GM08714 (cell line): ENCODE measurements around the gene MRPL46.

ENCODE experiments used
- H3K4me3 ChIP-seq: fragments of 200-500 bp; sonication (Bioruptor generic); 2 replicates; pipeline ENCODE4 v1.5.1; 2014; ENCODE audit warnings: mild to moderate bottlenecking, low read length, inconsistent platforms
- ZNF274 ChIP-seq: IDR thresholded peaks from 2 replicates; pipeline ENCODE4 v1.6.1; 2012; ENCODE audit warnings: mild to moderate bottlenecking, low read depth, low read length

Gene MRPL46

DNA sequence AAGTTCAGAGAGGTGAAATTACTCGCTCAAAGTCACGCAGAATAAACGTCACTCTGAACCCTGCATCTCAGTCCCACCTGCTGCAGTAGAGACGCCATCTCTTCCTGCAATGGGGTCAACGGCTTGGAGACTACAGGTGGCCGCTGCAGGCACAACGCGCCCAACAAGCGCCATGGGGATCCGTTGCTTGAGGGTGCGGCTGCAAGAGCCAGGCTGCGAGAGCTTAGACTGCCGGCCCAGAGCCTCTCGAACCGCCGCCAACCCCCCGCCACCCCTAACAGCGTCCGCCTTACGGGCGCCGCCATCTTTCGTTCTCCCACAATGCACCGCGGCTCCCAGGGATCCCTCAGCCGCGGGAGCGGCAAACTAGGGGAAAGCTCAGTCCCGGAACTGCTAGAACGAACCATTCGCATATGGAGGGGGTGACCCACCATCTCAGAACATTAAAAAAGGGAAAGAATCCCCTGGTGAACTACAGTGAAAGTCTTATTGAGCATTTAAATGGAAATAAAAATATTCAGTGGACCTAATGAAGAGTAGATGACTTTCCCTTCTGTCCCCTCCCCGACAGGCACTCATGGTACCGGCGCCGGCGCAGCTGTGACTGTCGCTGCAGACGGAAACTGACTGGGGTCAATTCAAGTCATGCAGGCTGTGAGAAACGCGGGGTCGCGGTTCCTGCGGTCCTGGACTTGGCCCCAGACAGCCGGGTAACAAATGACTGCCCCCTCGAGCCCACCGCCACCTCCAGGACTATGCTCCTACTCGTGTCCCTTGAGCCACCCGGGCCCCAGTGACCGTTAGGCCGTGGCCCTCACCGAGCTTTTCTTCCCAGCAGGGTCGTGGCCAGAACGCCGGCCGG lies at the start of gene MRPL46, which contains the start of gene MRPS11:
Gene MRPL46 (minus strand): TSS at position 316 of the 862 bp plus-strand sequence. CDS start 11 bp downstream, at position 305.
Gene MRPS11 (plus strand): TSS at position 636 of the 862 bp plus-strand sequence. CDS start 10 bp downstream, at position 646.
- peak within 1 kb of the TSS; percentile 91 for H3K4me3 ChIP-seq
- no peak for TF ChIP-seq ZNF274

DNA sequence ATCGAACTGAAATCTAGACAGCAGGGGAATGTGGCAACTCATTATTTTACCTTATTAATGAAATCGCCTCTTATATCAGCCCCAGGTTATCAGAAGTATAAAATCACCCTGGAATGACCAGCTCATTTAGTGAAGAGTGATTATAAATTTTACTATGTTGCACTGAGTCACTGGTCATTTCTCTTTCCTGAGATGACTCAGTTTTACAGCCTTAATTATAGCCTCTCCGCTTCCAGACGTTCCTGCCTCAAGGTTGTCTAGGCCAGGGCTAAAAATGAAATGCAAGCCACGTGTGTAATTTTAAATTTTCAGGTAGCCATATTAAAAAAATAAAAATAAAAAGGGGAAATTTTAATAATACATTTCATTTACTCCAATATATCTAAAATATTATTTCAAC lies 46.0 kb upstream of the MRPL46 start:
- H3K4me3 ChIP-seq: no peak overlapping the region
- no peak for TF ChIP-seq ZNF274

DNA sequence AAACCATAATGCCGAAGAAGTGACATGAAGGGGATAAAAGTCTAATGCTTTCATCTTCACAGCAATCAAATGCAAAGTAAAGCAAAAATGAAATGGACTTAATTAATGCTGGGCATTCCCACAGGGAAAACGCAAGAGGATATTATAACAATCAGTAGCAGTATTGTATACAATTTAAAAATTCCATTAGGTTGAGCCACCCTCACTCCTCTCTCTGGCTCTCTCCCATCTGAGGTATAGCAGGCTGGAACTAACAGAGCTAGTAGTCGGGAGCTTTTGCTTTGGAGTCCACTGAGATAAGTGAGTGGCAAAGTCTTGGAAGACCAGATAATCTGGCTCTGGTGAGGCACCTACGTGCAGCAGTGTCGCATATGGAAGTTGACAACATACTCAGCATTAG lies 45.4 kb upstream of the MRPL46 start:
- H3K4me3 ChIP-seq: no peak overlapping the region
- TF ChIP-seq ZNF274: no peak

DNA sequence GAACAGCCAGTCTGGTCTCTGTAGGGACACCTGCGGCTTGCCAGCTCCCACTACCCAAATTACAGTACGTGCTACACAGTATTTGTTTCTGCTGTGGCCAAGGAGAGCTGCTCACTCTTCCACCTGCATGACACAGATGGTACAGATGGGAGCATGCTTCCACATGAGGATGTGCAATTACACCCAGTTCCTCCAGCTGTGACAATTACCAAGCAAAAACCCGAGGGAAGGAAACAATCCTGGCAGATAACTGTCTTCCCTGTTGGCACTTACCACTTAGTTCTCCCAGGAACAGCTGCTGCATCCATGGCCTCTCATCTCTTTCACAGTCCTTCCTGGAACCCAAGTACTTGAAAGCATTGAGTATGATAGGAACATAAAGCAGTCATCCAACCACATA lies 44.9 kb upstream of the MRPL46 start:
- H3K4me3 ChIP-seq: no peak overlapping the region
- no peak for TF ChIP-seq ZNF274

DNA sequence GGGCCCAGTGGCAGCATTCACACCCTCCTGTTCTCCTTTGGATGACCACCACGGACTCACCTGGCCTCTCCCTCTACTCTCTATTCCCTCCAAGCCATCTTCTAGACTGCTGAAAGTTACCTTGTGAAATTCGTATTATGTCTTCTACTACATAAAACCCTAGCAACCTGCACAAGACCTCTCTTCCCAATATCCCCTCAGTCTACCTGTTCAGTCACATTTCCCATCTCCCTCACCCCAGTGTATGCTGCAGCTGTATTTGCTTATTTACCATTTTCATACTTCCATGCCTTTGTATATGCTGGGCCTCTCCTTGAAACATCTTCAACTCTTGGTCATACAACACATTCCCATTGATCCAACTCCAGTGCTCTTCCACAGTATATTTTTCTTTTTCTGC lies 44.0 kb upstream of the MRPL46 start:
- no peak overlapping the region for H3K4me3 ChIP-seq
- TF ChIP-seq ZNF274: no peak

DNA sequence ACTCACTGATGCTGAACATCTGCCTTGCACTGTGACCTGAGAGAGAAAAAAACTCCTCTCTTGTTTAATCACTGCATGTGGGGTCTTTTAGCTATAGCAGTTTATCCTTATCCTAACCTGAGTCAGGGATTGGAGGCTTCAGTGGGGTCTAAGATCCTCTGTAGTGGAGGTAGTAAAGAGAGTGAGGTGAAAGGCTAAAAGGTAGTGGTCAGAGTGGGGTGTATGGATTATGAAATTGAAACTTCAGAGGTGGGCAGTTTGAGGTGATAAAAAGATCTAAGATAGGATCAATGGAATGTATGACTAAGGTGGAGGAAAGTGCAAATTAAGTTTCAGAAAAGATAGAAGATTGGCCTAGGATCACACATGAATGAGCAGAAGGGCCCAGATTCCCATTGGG lies 42.8 kb upstream of the MRPL46 start:
- TF ChIP-seq ZNF274: no peak
- H3K4me3 ChIP-seq: no peak overlapping the region

DNA sequence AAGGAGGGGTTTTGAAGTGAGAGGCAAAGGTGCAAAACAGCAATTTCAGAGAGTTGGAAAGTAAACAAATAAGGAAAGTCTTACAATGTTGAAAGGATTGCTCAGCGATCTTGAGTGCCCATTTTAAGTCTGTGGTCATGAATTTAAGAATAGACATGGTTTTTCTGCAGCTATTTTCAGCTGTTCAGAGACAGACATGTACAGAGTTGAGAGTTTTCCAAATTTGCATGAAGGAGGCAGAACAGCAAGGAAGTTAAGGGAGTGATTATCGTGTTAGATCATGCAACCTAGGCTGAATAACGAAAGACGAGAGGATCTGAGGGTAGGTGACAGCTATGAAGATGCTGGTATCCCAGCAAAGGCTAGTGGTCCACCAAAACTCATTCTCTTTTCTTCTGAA lies 42.1 kb upstream of the MRPL46 start:
- H3K4me3 ChIP-seq: no peak overlapping the region
- TF ChIP-seq ZNF274: no peak

DNA sequence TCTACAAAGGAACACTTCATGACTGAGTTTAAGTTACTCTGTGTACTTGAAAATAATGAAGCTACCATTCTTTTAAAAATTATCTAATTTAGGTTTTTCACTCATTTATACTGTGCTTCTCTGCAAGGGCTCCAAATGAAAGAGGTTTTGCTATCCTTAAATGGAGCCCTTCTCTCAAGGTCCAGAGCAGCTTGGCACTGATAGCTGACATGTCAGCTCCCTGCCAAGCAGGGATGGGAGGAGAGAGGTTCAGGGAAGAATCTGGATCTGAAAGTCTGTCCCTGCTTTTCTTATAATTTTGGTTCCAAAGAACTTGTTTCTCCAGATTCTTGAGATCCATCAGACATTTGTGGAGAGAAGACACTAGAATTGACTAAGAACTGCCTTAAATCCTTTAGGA lies 39.4 kb upstream of the MRPL46 start:
- no peak overlapping the region for H3K4me3 ChIP-seq
- no peak for TF ChIP-seq ZNF274

DNA sequence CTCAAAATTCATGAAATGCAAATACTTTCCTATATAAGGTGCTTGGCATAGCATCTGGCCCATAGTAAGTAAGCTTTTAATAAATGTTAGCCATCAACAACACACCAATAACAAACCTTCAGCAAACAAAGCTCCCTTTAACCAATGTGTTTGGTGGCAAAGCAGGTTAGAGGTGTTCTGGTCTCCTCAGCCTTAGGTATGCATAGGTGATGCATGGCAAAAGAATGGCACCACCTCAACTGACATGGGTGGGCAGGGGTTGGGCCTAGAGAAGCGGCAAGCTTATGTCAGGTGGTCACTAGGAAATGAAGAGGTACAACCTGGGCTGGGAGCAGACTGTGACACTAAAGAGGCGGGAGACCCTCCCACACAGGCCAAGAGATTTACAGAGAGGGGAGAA lies 38.5 kb upstream of the MRPL46 start:
- no peak for TF ChIP-seq ZNF274
- H3K4me3 ChIP-seq: no peak overlapping the region

DNA sequence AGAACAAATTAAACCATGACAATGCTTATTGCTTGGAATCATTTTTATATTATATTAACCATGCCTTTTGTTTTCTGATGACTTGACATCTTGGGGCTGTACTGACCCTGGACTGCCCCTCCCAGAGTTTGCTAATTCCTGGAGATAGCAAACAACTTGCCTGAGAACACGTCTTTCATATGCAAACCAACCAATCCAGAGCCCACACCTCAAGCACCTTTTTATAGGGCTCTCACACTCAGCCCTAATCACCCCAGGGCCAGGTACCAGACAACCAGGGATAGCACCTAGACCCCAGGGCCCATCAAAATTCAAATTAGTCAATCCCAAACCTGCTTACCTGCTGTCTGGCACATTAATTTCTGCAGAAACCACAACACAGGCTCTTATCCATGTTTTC lies 37.3 kb upstream of the MRPL46 start:
- TF ChIP-seq ZNF274: no peak
- no peak overlapping the region for H3K4me3 ChIP-seq

DNA sequence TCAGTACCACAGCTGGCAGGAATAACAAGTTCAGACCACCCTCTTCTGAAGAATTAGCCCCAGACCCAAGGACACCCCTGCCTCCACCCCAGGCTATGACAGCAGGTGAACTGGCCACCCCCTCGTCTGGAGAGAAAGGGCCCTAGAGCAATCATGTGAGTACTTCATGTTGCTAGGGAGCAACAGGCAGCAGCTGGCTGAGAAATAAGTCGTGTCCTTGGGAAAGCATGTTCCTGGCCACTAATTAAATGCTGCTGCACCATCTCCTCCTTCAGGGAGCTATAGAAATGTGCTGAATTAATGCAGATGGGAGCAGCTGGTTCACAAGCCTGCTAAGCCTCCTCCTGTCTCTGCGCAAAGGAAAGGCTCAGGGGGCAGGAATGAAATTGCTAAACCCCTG lies 31.8 kb upstream of the MRPL46 start:
- TF ChIP-seq ZNF274: no peak
- no peak overlapping the region for H3K4me3 ChIP-seq

DNA sequence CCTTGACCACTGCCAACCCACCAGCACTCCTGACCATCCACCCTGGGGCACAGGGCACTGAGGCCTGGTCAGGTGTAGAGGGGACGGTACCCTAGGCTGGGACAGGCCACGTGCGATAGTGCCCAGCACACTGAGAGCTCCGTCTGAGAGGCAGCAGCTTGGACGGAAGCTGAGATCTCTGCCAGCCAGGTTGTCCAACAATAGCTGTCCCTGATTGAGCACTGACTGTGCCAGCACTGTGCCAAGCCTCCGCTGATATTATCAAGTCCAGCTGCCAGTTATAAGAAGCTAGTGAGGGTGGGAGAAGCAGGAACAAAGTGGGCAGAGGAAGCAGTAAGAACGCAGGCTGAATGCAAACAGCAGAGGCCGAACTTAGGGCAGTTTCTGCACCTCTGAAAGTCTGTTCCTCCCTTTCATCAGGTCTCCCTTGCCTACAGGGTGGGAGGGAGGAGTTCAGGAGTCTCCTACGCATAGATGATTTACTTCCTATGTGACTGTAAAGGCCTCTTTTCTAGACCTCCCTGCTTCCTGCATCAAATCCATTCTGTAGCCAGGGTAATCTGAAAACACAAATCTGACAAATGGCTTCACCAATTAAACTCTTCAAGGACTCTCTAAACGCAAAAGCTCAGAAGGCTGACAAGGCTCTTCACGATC lies 30.0 kb upstream of the MRPL46 start:
- TF ChIP-seq ZNF274: no peak
- H3K4me3 ChIP-seq: no peak overlapping the region

DNA sequence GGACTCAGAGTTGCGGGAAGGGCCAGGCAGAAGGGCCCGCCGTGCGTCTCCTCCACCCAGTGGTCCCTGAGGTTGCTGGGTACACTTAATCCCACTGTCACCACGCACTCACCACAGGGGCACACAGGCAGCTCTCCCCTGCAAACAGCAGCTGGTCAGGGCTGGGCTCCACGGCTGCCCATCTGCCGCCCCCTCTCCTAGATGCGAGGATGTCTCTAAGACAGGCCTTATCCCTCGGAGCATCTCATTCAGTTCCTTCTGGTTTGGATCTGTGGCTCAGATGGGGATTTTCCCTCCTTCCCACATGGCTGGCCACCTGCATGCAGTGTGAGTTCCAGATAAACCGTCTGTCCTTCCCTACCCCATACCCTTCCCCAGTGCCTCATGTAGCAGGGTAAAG lies 26.7 kb upstream of the MRPL46 start:
- H3K4me3 ChIP-seq: no peak overlapping the region
- no peak for TF ChIP-seq ZNF274

DNA sequence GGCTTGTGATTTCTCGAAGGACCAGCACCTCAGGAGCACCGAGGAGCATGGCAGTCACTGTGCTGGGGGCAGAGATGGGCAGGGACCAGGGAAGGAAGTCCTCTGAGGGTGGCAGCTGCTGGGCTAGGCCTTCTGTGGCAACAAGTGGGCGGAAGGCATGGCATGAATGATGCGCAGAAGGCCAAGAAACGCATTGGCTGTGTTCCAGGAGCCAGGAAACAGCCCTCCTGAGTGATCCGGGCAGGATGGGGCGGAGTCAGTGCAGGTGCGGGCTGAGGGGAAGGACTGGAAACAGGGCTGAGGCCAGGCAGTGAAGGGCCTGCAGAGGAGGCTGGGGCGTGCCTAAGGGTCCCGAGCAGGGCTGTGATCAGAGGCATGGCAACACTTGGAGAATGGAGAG lies 24.0 kb upstream of the MRPL46 start:
- H3K4me3 ChIP-seq: no peak overlapping the region
- TF ChIP-seq ZNF274: no peak

DNA sequence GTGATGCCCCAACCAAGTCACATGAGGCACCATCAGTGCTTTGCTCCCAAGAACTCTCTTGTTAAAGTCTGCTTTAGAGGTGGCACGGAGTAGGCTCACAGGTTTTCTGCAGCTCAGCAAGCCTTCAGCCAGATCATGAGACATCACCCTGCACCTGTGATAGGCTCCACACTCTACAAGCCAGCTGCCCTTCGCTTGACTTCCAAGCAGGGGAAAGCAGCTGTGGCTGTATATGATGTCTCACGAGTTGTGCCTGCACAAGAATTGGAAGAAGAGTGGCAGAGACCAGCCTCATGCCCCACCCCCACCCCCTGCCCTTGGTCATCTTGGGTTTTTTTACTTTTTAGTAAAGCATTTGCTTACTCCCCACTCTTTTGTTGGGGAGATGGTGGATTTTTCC lies 22.8 kb upstream of the MRPL46 start:
- no peak for TF ChIP-seq ZNF274
- no peak overlapping the region for H3K4me3 ChIP-seq
